OCI-LY1 (cell line): ENCODE results near the gene EPS8L2.

Experiments used
- H2AFZ ChIP-seq: fragments of 200-600 bp; sonication (generic), shearing (Covaris generic); 2 replicates; pipeline ENCODE4 v1.6.0; 2014; ENCODE audit warnings: antibody characterized with exemption, mild to moderate bottlenecking, low read length
- H3F3A ChIP-seq: fragments of 200-600 bp; sonication (generic), shearing (Covaris generic); 2 replicates; pipeline ENCODE4 v1.6.0; 2014; ENCODE audit warnings: mild to moderate bottlenecking, antibody characterized with exemption, low read length, moderate library complexity; ENCODE audit not compliant: insufficient read depth
- H3K27ac ChIP-seq: fragments of 200-600 bp; sonication (generic); 2 replicates; pipeline ENCODE4 v1.5.1; 2014; ENCODE audit warnings: low read length, mixed run types, mild to moderate bottlenecking, low read depth; ENCODE audit not compliant: poor library complexity, severe bottlenecking
- H3K27me3 ChIP-seq: fragments of 200-600 bp; sonication (generic); 2 replicates; pipeline ENCODE4 v1.6.0; 2014; ENCODE audit warnings: antibody characterized with exemption, mild to moderate bottlenecking, low read length, moderate library complexity; ENCODE audit not compliant: insufficient read depth
- H3K36me3 ChIP-seq: fragments of 200-600 bp; sonication (generic); 2 replicates; pipeline ENCODE4 v1.6.1; 2014; ENCODE audit warnings: mild to moderate bottlenecking, antibody characterized with exemption, low read length, moderate library complexity, mixed read lengths; ENCODE audit not compliant: insufficient read depth
- H3K4me1 ChIP-seq: fragments of 200-600 bp; sonication (generic); 2 replicates; pipeline ENCODE4 v1.5.1; 2014; ENCODE audit warnings: mild to moderate bottlenecking, low read length, moderate library complexity; ENCODE audit not compliant: insufficient read depth, severe bottlenecking
- H3K4me2 ChIP-seq: fragments of 200-600 bp; sonication (generic), shearing (Covaris generic); 2 replicates; pipeline ENCODE4 v1.6.1; 2014; ENCODE audit warnings: low read length
- H3K4me3 ChIP-seq: fragments of 200-600 bp; sonication (generic); 2 replicates; pipeline ENCODE4 v1.5.1; 2014; ENCODE audit warnings: low read length, low read depth, mild to moderate bottlenecking, mixed read lengths; ENCODE audit not compliant: poor library complexity, severe bottlenecking
- H3K79me2 ChIP-seq: fragments of 200-600 bp; shearing (Covaris generic); 2 replicates; pipeline ENCODE4 v1.6.1; 2016; ENCODE audit warnings: mixed run types, low read length, mixed read lengths; ENCODE audit not compliant: insufficient read depth
- H3K9ac ChIP-seq: fragments of 200-600 bp; sonication (generic), shearing (Covaris generic); 2 replicates; pipeline ENCODE4 v1.6.1; 2014; ENCODE audit warnings: mild to moderate bottlenecking, low read length, mixed read lengths
- H3K9me2 ChIP-seq: fragments of 200-600 bp; sonication (generic), shearing (Covaris generic); 2 replicates; pipeline ENCODE4 v1.6.1; 2014; ENCODE audit warnings: low read depth, mild to moderate bottlenecking, low read length, mixed read lengths
- H3K9me3 ChIP-seq: fragments of 200-600 bp; shearing (Covaris generic); 2 replicates; pipeline ENCODE4 v1.6.1; 2014; ENCODE audit warnings: low read length, mixed read lengths
- H4K20me1 ChIP-seq: fragments of 200-600 bp; sonication (generic), shearing (Covaris generic); 2 replicates; pipeline ENCODE4 v1.6.0; 2016; ENCODE audit warnings: mild to moderate bottlenecking, low read length; ENCODE audit not compliant: insufficient read depth
- CTCF ChIP-seq: fragments of 200-600 bp; sonication (generic), shearing (Covaris generic); IDR thresholded peaks from 2 replicates; pipeline ENCODE4 v1.5.1; 2017; ENCODE audit warnings: mild to moderate bottlenecking, antibody characterized with exemption, low read length, moderate library complexity, mixed read lengths
- EZH2 ChIP-seq: fragments of 200-600 bp; sonication (generic), shearing (Covaris generic); IDR thresholded peaks from 2 replicates; pipeline ENCODE4 v1.8.0; 2017; ENCODE audit warnings: borderline replicate concordance, mixed run types, mild to moderate bottlenecking, antibody characterized with exemption, low read length, moderate library complexity, mixed read lengths

Gene EPS8L2

GRCh38 chr11:701741-702461, 4.1 kb upstream of the EPS8L2 start:
- no peaks in the 10 kb centered on the region for H3K9me2 ChIP-seq
- H3K9ac ChIP-seq = no peak overlapping the region
- no peak overlapping the region for H2AFZ ChIP-seq
- no peak overlapping the region for H3K27ac ChIP-seq
- no peaks in the 10 kb centered on the region for H3K79me2 ChIP-seq
- no peaks in the 10 kb centered on the region for H4K20me1 ChIP-seq
- H3K4me1 ChIP-seq = peaks cover 14% of the 10 kb centered on the region
- H3K9me3 ChIP-seq = no peaks in the 10 kb centered on the region
- TF ChIP-seq CTCF = no peak
- no peak for TF ChIP-seq EZH2
- H3F3A ChIP-seq = no peaks in the 10 kb centered on the region
- no peaks in the 10 kb centered on the region; the same call in 1 of the 2 replicates for H3K36me3 ChIP-seq
- no peak overlapping the region for H3K4me2 ChIP-seq
- no peaks in the 10 kb centered on the region for H3K27me3 ChIP-seq
- H3K4me3 ChIP-seq = no peak overlapping the region

DNA sequence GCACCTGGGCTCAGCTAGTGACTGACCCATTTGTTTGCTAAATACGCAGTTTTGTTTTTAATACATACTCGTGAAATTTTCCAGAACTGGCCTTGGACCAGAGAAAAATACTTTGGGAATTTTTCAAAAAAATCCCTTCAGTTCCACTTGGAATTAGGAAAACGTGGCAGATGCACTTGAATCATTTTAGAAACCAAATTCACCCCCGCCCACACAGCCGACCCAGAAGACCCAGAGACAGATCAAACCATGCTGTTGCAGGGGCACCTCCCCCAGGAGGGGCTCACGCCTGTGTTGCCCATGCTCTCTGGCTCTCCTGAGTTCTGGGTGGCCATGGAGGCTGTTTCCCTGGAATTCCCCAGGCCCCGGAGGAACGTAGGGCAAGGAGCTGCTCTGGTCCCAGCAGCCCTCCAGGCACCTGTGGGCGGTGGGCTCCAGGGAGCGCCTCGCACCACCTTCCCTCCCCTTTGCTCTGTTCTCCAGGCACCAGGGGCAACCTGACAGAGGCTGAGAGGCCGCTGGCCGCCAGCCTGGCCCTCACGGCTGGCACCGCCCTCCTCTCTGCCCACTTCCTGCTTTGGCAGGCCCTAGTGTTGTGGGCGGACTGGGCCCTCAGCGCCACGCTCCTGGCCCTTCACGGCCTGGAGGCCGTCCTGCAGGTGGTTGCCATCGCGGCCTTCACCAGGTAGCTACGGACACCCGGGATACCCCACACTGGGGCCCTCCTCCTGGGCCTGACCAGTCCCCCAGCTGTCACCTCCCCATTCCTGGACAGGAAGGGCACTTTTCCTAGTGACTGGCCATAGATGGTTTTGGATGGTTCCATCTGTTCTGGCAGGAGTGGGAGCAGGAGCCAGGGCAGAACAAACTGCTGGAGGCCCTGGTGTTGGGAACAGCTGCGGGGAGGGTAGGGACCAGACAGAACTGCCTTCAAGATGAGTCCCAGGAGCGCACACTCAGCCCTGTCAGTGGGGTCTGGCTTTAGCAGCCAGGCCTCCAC, 3.3 kb upstream of the EPS8L2 start:
- Histone ChIP-seq H3K9ac (no peak overlapping the region), H4K20me1 (no peaks in the 10 kb centered on the region), H3K9me3 (no peaks in the 10 kb centered on the region), H3K4me1 (peaks cover 6% of the 10 kb centered on the region), H3K27ac (no peak overlapping the region), H2AFZ (no peak overlapping the region), H3K4me3 (no peak overlapping the region), H3K4me2 (no peak overlapping the region), H3K27me3 (no peaks in the 10 kb centered on the region), H3K9me2 (no peaks in the 10 kb centered on the region), H3F3A (no peaks in the 10 kb centered on the region), H3K36me3 (no peaks in the 10 kb centered on the region; the same call in 1 of the 2 replicates), H3K79me2 (no peaks in the 10 kb centered on the region)
- no peak for TF ChIP-seq CTCF
- no peak for TF ChIP-seq EZH2

GRCh38 chr11:703506-703905, 2.5 kb upstream of the EPS8L2 start:
- Histone ChIP-seq H3F3A (no peaks in the 10 kb centered on the region), H3K36me3 (no peaks in the 10 kb centered on the region; the same call in 1 of the 2 replicates), H4K20me1 (no peaks in the 10 kb centered on the region), H3K79me2 (no peaks in the 10 kb centered on the region), H2AFZ (no peak overlapping the region), H3K27me3 (no peaks in the 10 kb centered on the region), H3K4me2 (no peak overlapping the region), H3K9ac (no peak overlapping the region), H3K9me3 (no peaks in the 10 kb centered on the region), H3K9me2 (no peaks in the 10 kb centered on the region), H3K4me3 (no peak overlapping the region), H3K27ac (no peak overlapping the region), H3K4me1 (no peaks in the 10 kb centered on the region)
- no peak for TF ChIP-seq EZH2
- no peak for TF ChIP-seq CTCF
